KOPT-K1 (cell line): ENCODE data around the gene GNAS.
"Not testable (repeated sequence)": the region's sequence is repeated elsewhere in the genome, so short reads cannot be mapped to it uniquely, and the experiment has no call there.

Experiments
- H3K27ac ChIP-seq: fragments of 200-600 bp; sonication (generic); 2 replicates; pipeline ENCODE4 v1.5.1; 2016; ENCODE audit warnings: antibody characterized with exemption, mild to moderate bottlenecking, low read depth, low read length; ENCODE audit not compliant: poor library complexity, severe bottlenecking
- H3K36me3 ChIP-seq: fragments of 200-600 bp; sonication (generic); 2 replicates; pipeline ENCODE4 v1.5.1; 2017; ENCODE audit warnings: antibody characterized with exemption, mild to moderate bottlenecking, low read length, moderate library complexity; ENCODE audit not compliant: insufficient read depth
- H3K9me3 ChIP-seq: fragments of 200-600 bp; sonication (generic); 2 replicates; pipeline ENCODE4 v1.5.1; 2017; ENCODE audit warnings: antibody characterized with exemption, low read length, mild to moderate bottlenecking; ENCODE audit not compliant: insufficient read depth, poor library complexity, severe bottlenecking

Gene GNAS

GRCh38 chr20:58926802-58927489 lies 74.4 kb downstream of the GNAS start:
- no peaks in the 10 kb centered on the region for H3K36me3 ChIP-seq
- H3K27ac ChIP-seq = no peak overlapping the region
- no peaks in the 10 kb centered on the region for H3K9me3 ChIP-seq

GRCh38 chr20:58927490-58928061 lies 75.1 kb downstream of the GNAS start:
- Histone ChIP-seq H3K27ac (no peak overlapping the region), H3K9me3 (no peaks in the 10 kb centered on the region), H3K36me3 (no peaks in the 10 kb centered on the region)

- Histone ChIP-seq H3K27ac (no peak overlapping the region), H3K9me3 (no peaks in the 10 kb centered on the region), H3K36me3 (no peaks in the 10 kb centered on the region)
These were observed 78.0 kb downstream of the GNAS start for GRCh38 chr20:58930496-58930895.

- Histone ChIP-seq H3K36me3 (no peaks in the 10 kb centered on the region), H3K9me3 (peaks cover 6% of the 10 kb centered on the region), H3K27ac (no peak overlapping the region)
These were observed 79.7 kb downstream of the GNAS start for GRCh38 chr20:58932170-58932569.

GRCh38 chr20:58938078-58938477 lies 85.6 kb downstream of the GNAS start:
- H3K36me3 ChIP-seq = no peaks in the 10 kb centered on the region

GRCh38 chr20:58938541-58938940 lies 86.0 kb downstream of the GNAS start:
- Histone ChIP-seq H3K9me3 (peaks cover 6% of the 10 kb centered on the region), H3K36me3 (no peaks in the 10 kb centered on the region), H3K27ac (no peak overlapping the region)

More at GRCh38 chr20:58938078-58938477, 85.6 kb downstream of the GNAS start:
- peaks cover 6% of the 10 kb centered on the region for H3K9me3 ChIP-seq
- no peak overlapping the region for H3K27ac ChIP-seq

GRCh38 chr20:58941471-58941870 lies 89.0 kb downstream of the GNAS start:
- Histone ChIP-seq H3K27ac (no peak overlapping the region), H3K9me3 (peaks cover under 1% of the 10 kb centered on the region), H3K36me3 (no peaks in the 10 kb centered on the region)

GRCh38 chr20:58942549-58942948 lies 90.0 kb downstream of the GNAS start:
- no peaks in the 10 kb centered on the region for H3K9me3 ChIP-seq
- H3K36me3 ChIP-seq = no peaks in the 10 kb centered on the region
- H3K27ac ChIP-seq = no peak overlapping the region

GRCh38 chr20:58944610-58945009 lies 92.1 kb downstream of the GNAS start:
- no peak overlapping the region for H3K27ac ChIP-seq
- no peaks in the 10 kb centered on the region for H3K9me3 ChIP-seq
- no peaks in the 10 kb centered on the region for H3K36me3 ChIP-seq

GRCh38 chr20:58945965-58946631 lies 93.6 kb downstream of the GNAS start:
- Histone ChIP-seq H3K36me3 (no peaks in the 10 kb centered on the region), H3K27ac (no peak overlapping the region), H3K9me3 (no peaks in the 10 kb centered on the region)

GRCh38 chr20:58947797-58948388 lies 95.4 kb downstream of the GNAS start:
- H3K36me3 ChIP-seq, H3K9me3 ChIP-seq, H3K27ac ChIP-seq: not testable (repeated sequence)

GRCh38 chr20:58950603-58951002 lies 98.1 kb downstream of the GNAS start:
- Histone ChIP-seq H3K9me3 (no peaks in the 10 kb centered on the region), H3K36me3 (no peaks in the 10 kb centered on the region), H3K27ac (no peak overlapping the region)

- no peak overlapping the region for H3K27ac ChIP-seq
- H3K9me3 ChIP-seq = no peaks in the 10 kb centered on the region
- no peaks in the 10 kb centered on the region for H3K36me3 ChIP-seq
These were observed 100.5 kb downstream of the GNAS start for GRCh38 chr20:58953050-58953449.

- no peaks in the 10 kb centered on the region for H3K9me3 ChIP-seq
- no peak overlapping the region for H3K27ac ChIP-seq
- H3K36me3 ChIP-seq = no peaks in the 10 kb centered on the region
These were observed 103.6 kb downstream of the GNAS start for GRCh38 chr20:58956078-58956477.

- Histone ChIP-seq H3K27ac (no peak overlapping the region), H3K9me3 (peaks cover 6% of the 10 kb centered on the region), H3K36me3 (no peaks in the 10 kb centered on the region)
These were observed 107.1 kb downstream of the GNAS start for GRCh38 chr20:58959652-58960051.
